IMR-90 (cell line): ENCODE measurements around the gene DZIP3. TPM values are rescaled to one million over a fixed set of nuclear protein-coding genes. Genes with fewer than 3 reads are reported as not detected.

ENCODE experiments used
- ATAC-seq: fragments of 200-7000 bp; cut with Tn5 transposase; 2 replicates; pipeline ENCODE4 v1.9.1; 2020; ENCODE audit warnings: low read depth, mild to moderate bottlenecking, moderate library complexity
- BruUV-seq: library from RNA; stranded (reverse); fragments of 400-500 nt; replicated peaks from 2 replicates; lab custom pipeline; 2021; lab: Mats Ljungman, UMichigan
- CTCF ChIA-PET: fragments of 300-600 bp; formaldehyde crosslinking; extraction: SDS; loops from one replicate; lab custom pipeline; 2021; ENCODE audit warnings: antibody characterized with exemption; lab: Yijun Ruan, JAX
- POLR2A ChIA-PET: fragments of 300-600 bp; sonication (Branson Sonifier 250); formaldehyde crosslinking; loops from one replicate; lab custom pipeline; 2022; ENCODE audit warnings: antibody characterized with exemption; ENCODE audit not compliant: unreplicated experiment; lab: Charles Lee
- DNase-seq: peaks from one replicate; pipeline ENCODE4 v3.0.0; 2013
- H2AFZ ChIP-seq: replicated peaks from 2 replicates; pipeline ENCODE3; 2013; ENCODE audit warnings: low read length, mild to moderate bottlenecking; ENCODE audit not compliant: poor library complexity
- H2AK5ac ChIP-seq: 2 replicates; pipeline ENCODE4 v1.6.1; 2013; ENCODE audit warnings: low read depth, low read length, inconsistent platforms
- H2AK9ac ChIP-seq: replicated peaks from 2 replicates; pipeline ENCODE3; 2013; ENCODE audit warnings: mild to moderate bottlenecking, low read depth, low read length, moderate library complexity; ENCODE audit not compliant: poor library complexity
- H2BK120ac ChIP-seq: 2 replicates; pipeline ENCODE4 v1.6.1; 2013; ENCODE audit warnings: low read depth, low read length, inconsistent platforms
- H2BK15ac ChIP-seq: 3 replicates; pipeline ENCODE4 v1.6.1; 2013; ENCODE audit warnings: low read depth, low read length, inconsistent platforms
- H2BK20ac ChIP-seq: 2 replicates; pipeline ENCODE4 v1.6.1; 2013; ENCODE audit warnings: low read depth, mild to moderate bottlenecking, inconsistent platforms, low read length, moderate library complexity
- H2BK5ac ChIP-seq: 2 replicates; pipeline ENCODE4 v1.6.1; 2013; ENCODE audit warnings: mild to moderate bottlenecking, low read depth, low read length, inconsistent platforms; ENCODE audit not compliant: poor library complexity, severe bottlenecking
- H3K14ac ChIP-seq: replicated peaks from 2 replicates; pipeline ENCODE4 v1.6.1; 2013; ENCODE audit warnings: low read depth, low read length, inconsistent platforms
- H3K18ac ChIP-seq: 2 replicates; pipeline ENCODE4 v1.6.1; 2013; ENCODE audit warnings: low read depth, low read length, control low read depth
- H3K23ac ChIP-seq: 2 replicates; pipeline ENCODE4 v1.6.1; 2013; ENCODE audit warnings: low read depth, low read length, inconsistent platforms
- H3K27ac ChIP-seq: 2 replicates; pipeline ENCODE4 v1.5.1; 2013; ENCODE audit warnings: mild to moderate bottlenecking, control low read depth, low read length; ENCODE audit not compliant: insufficient read depth
- H3K27me3 ChIP-seq: 2 replicates; pipeline ENCODE4 v1.6.1; 2013; ENCODE audit warnings: low read length; ENCODE audit not compliant: control insufficient read depth, insufficient read depth
- H3K36me3 ChIP-seq: 2 replicates; pipeline ENCODE4 v1.6.1; 2013; ENCODE audit warnings: low read length, mixed read lengths; ENCODE audit not compliant: control insufficient read depth, insufficient read depth
- H3K4ac ChIP-seq: 2 replicates; pipeline ENCODE4 v1.6.1; 2013; ENCODE audit warnings: low read depth, low read length, inconsistent platforms
- H3K4me1 ChIP-seq: 2 replicates; pipeline ENCODE4 v1.6.1; 2013; ENCODE audit warnings: low read length, mixed read lengths; ENCODE audit not compliant: control insufficient read depth, insufficient read depth
- H3K4me2 ChIP-seq: 2 replicates; pipeline ENCODE4 v1.6.1; 2013; ENCODE audit warnings: low read depth, mild to moderate bottlenecking, control low read depth, low read length, moderate library complexity
- H3K4me3 ChIP-seq: 2 replicates; pipeline ENCODE4 v1.5.1; 2013; ENCODE audit warnings: low read depth, mild to moderate bottlenecking, control low read depth, low read length, moderate library complexity; ENCODE audit not compliant: insufficient read depth
- H3K56ac ChIP-seq: 2 replicates; pipeline ENCODE4 v1.6.1; 2013; ENCODE audit warnings: low read length, inconsistent platforms; ENCODE audit not compliant: insufficient read depth; ENCODE audit errors: extremely low read depth
- H3K79me1 ChIP-seq, 2 experiments: 2 replicates each; pipeline ENCODE4 v1.6.1; 2013; ENCODE audit warnings: low read length in 2 of 2, inconsistent platforms in 1 of 2, low read depth in 1 of 2
- H3K9ac ChIP-seq: 2 replicates; pipeline ENCODE4 v1.6.1; 2013; ENCODE audit warnings: low read depth, low read length, control low read depth
- H3K9me1 ChIP-seq: 2 replicates; pipeline ENCODE4 v1.6.1; 2013; ENCODE audit warnings: low read length, inconsistent platforms; ENCODE audit not compliant: insufficient read depth
- H3K9me3 ChIP-seq: 2 replicates; pipeline ENCODE4 v1.6.1; 2013; ENCODE audit warnings: low read length; ENCODE audit not compliant: control insufficient read depth, insufficient read depth
- H4K20me1 ChIP-seq: 2 replicates; pipeline ENCODE4 v1.6.1; 2013; ENCODE audit warnings: low read length, inconsistent platforms; ENCODE audit not compliant: insufficient read depth
- H4K5ac ChIP-seq: 2 replicates; pipeline ENCODE4 v1.6.1; 2013; ENCODE audit warnings: mild to moderate bottlenecking, low read depth, low read length, control low read depth
- H4K8ac ChIP-seq, 2 experiments: 2 replicates each; pipeline ENCODE4 v1.6.1; 2013; ENCODE audit warnings: low read depth in 2 of 2, low read length in 2 of 2, control low read depth in 1 of 2, inconsistent platforms in 1 of 2
- H4K91ac ChIP-seq: 2 replicates; pipeline ENCODE4 v1.6.1; 2013; ENCODE audit warnings: low read depth, low read length, inconsistent platforms; ENCODE audit not compliant: insufficient read depth
- BHLHE40 ChIP-seq: fragments of 150-350 bp; IDR thresholded peaks from 2 replicates; pipeline ENCODE4 v1.6.1; 2016; ENCODE audit warnings: mild to moderate bottlenecking, low read depth, low read length
- CEBPB ChIP-seq: IDR thresholded peaks from 2 replicates; pipeline ENCODE4 v1.6.1; 2012; ENCODE audit warnings: low read depth, low read length, improper control_type of control experiment
- CHD1 ChIP-seq: IDR thresholded peaks from 2 replicates; pipeline ENCODE4 v1.6.1; 2012; ENCODE audit warnings: low read depth, low read length, improper control_type of control experiment
- FOS ChIP-seq: fragments of 150-350 bp; IDR thresholded peaks from 2 replicates; pipeline ENCODE4 v1.6.1; 2016; ENCODE audit warnings: low read depth, low read length
- MAFK ChIP-seq: IDR thresholded peaks from 2 replicates; pipeline ENCODE4 v1.6.1; 2012; ENCODE audit warnings: low read depth, low read length, improper control_type of control experiment
- MAZ ChIP-seq: IDR thresholded peaks from 2 replicates; pipeline ENCODE4 v1.6.1; 2012; ENCODE audit warnings: low read depth, mild to moderate bottlenecking, low read length, improper control_type of control experiment, moderate library complexity, borderline replicate concordance
- MXI1 ChIP-seq: IDR thresholded peaks from 2 replicates; pipeline ENCODE4 v1.6.1; 2012; ENCODE audit warnings: low read depth, mild to moderate bottlenecking, low read length, moderate library complexity, borderline replicate concordance
- NFE2L2 ChIP-seq: fragments of 150-350 bp; IDR thresholded peaks from 2 replicates; pipeline ENCODE4 v1.6.1; 2016; ENCODE audit warnings: low read depth, mild to moderate bottlenecking, low read length
- POLR2A ChIP-seq: IDR thresholded peaks from 2 replicates; pipeline ENCODE4 v1.6.1; 2012; ENCODE audit warnings: mild to moderate bottlenecking, low read depth, low read length
- RAD21 ChIP-seq: IDR thresholded peaks from 2 replicates; pipeline ENCODE4 v1.6.1; 2012; ENCODE audit warnings: low read length, improper control_type of control experiment
- RCOR1 ChIP-seq: IDR thresholded peaks from 2 replicates; pipeline ENCODE4 v1.6.1; 2012; ENCODE audit warnings: mild to moderate bottlenecking, low read length, improper control_type of control experiment; ENCODE audit not compliant: insufficient replicate concordance
- RFX5 ChIP-seq: IDR thresholded peaks from 2 replicates; pipeline ENCODE4 v1.8.0; 2012; ENCODE audit warnings: low read depth, mild to moderate bottlenecking, low read length, moderate library complexity
- SMC3 ChIP-seq: fragments of 150-350 bp; IDR thresholded peaks from 2 replicates; pipeline ENCODE4 v1.6.1; 2016; ENCODE audit warnings: low read depth, mild to moderate bottlenecking, antibody characterized with exemption, low read length, moderate library complexity
- WGBS, 2 experiments: methylation state at CpG; one replicate each; pipeline versions ENCODE4 v1.1.5 to v1.1.7; 2013; ENCODE audit warnings: missing lambda C conversion rate in 2 of 2; ENCODE audit not compliant: insufficient read length in 1 of 2; ENCODE audit errors: extremely low coverage in 2 of 2; 5-methylcytosine and 5-hydroxymethylcytosine counted together
- dilution Hi-C: fragments of 300-500 bp; cut with HindIII; formaldehyde crosslinking; loops from one replicate; pipeline ENCODE4 v1.14.3; 2018; ENCODE audit warnings: low sequenced_read_pairs; ENCODE audit not compliant: unreplicated experiment
- in situ Hi-C: fragments of 300-500 bp; cut with MboI; formaldehyde crosslinking; loops from 3 replicates; pipeline ENCODE4 v1.14.3; 2019; ENCODE audit warnings: low sequenced_read_pairs, inconsistent platforms, mixed read lengths
- intact Hi-C: fragments of 100-400 bp; cut with micrococcal nuclease; formaldehyde crosslinking; loops from 2 replicates; pipeline ENCODE4 v1.10.0; 2022
- polyA plus RNA-seq, 3 experiments: library from polyadenylated mRNA; depleted of rRNA; stranded (reverse); fragments of >200 nt; gene quantifications; 2 replicates each; pipeline ENCODE4 v1.2.3, GENCODE V29; 2012; ENCODE audit warnings: low replicate concordance in 1 of 3
- total RNA-seq: library from RNA; depleted of rRNA; stranded (reverse); fragments of >200 nt; gene quantifications from 2 replicates; pipeline ENCODE4 v1.2.3, GENCODE V29; 2012
- TF ChIP-seq, protein P1 (sequence below): fragments of 150-350 bp; IDR thresholded peaks from 2 replicates; pipeline ENCODE4 v1.6.1; 2017; ENCODE audit warnings: mild to moderate bottlenecking, antibody characterized with exemption, low read length, low read depth
- TF ChIP-seq, protein P2 (sequence below): fragments of 150-350 bp; IDR thresholded peaks from 2 replicates; pipeline ENCODE4 v1.6.1; 2016; ENCODE audit warnings: low read depth, mild to moderate bottlenecking, low read length, moderate library complexity, borderline replicate concordance
- TF ChIP-seq, protein P3 (sequence below): conservative IDR thresholded peaks from 2 replicates; pipeline ENCODE4 v1.5.1; 2012; ENCODE audit warnings: mild to moderate bottlenecking, low read depth, low read length, improper control_type of control experiment

DZIP3 gene
- total and polyA plus RNA-seq, 2 of the 4 experiments (the other 2 are of a cell fraction) = 7.0 to 9.9 TPM

DNA sequence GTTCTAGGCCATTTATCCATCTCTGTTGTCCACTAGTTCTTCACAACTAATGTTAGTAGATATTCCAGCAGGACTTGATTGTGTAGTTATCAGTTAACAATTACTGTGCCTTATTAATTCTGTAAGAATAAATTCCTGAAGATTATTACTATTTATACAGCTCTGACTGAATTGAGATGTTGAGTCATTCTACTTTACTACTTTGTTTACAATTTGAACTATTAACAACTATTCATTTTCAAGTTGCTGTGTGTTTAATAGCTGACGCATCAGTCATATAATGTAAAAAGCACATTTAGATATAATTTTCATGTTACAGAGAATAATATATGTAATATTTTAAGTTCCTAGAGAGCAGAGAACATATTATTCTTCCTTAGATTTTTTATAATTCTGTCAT lies 21.1 kb downstream of the DZIP3 start:
- POLR2A ChIA-PET = no interaction called here
- H3K36me3 ChIP-seq = no peaks in the 10 kb centered on the region
- no CpG with 5 or more reads among the region's 1 CpG for WGBS, 2 experiments
- no peak overlapping the region for H2AK9ac ChIP-seq
- in situ Hi-C loops (no loop called here), dilution Hi-C loops (no loop called here), intact Hi-C loops (no loop called here)
- H3K14ac ChIP-seq = no peak overlapping the region
- DNase-seq (no peak), ATAC-seq (peak; percentile 49; the same call in 1 of the 2 replicates)
- H3K9ac ChIP-seq = no peak overlapping the region
- H3K18ac ChIP-seq = no peak overlapping the region
- no peak overlapping the region for H2BK15ac ChIP-seq
- no peaks in the 10 kb centered on the region for H4K20me1 ChIP-seq
- no peak overlapping the region for H3K4me3 ChIP-seq
- H3K9me1 ChIP-seq = no peaks in the 10 kb centered on the region
- BruUV-seq = no TSS peak
- H3K4ac ChIP-seq = no peak overlapping the region
- no peaks in the 10 kb centered on the region for H3K9me3 ChIP-seq
- no peak overlapping the region for H2BK120ac ChIP-seq
- H3K79me1 ChIP-seq = no peaks in the 10 kb centered on the region
- no peak overlapping the region for H3K56ac ChIP-seq
- no peak overlapping the region for H4K91ac ChIP-seq
- TF ChIP-seq FOS (no peak), CEBPB (no peak), RFX5 (no peak), POLR2A (no peak), MAZ (no peak), MXI1 (no peak), SMC3 (no peak), BHLHE40 (no peak), NFE2L2 (no peak), RAD21 (no peak), MAFK (no peak), RCOR1 (no peak), CHD1 (no peak)
- TF ChIP-seq, protein P1, sequence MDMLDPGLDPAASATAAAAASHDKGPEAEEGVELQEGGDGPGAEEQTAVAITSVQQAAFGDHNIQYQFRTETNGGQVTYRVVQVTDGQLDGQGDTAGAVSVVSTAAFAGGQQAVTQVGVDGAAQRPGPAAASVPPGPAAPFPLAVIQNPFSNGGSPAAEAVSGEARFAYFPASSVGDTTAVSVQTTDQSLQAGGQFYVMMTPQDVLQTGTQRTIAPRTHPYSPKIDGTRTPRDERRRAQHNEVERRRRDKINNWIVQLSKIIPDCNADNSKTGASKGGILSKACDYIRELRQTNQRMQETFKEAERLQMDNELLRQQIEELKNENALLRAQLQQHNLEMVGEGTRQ = no peak
- TF ChIP-seq, protein P2, sequence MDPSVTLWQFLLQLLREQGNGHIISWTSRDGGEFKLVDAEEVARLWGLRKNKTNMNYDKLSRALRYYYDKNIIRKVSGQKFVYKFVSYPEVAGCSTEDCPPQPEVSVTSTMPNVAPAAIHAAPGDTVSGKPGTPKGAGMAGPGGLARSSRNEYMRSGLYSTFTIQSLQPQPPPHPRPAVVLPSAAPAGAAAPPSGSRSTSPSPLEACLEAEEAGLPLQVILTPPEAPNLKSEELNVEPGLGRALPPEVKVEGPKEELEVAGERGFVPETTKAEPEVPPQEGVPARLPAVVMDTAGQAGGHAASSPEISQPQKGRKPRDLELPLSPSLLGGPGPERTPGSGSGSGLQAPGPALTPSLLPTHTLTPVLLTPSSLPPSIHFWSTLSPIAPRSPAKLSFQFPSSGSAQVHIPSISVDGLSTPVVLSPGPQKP = no peak
- TF ChIP-seq, protein P3, sequence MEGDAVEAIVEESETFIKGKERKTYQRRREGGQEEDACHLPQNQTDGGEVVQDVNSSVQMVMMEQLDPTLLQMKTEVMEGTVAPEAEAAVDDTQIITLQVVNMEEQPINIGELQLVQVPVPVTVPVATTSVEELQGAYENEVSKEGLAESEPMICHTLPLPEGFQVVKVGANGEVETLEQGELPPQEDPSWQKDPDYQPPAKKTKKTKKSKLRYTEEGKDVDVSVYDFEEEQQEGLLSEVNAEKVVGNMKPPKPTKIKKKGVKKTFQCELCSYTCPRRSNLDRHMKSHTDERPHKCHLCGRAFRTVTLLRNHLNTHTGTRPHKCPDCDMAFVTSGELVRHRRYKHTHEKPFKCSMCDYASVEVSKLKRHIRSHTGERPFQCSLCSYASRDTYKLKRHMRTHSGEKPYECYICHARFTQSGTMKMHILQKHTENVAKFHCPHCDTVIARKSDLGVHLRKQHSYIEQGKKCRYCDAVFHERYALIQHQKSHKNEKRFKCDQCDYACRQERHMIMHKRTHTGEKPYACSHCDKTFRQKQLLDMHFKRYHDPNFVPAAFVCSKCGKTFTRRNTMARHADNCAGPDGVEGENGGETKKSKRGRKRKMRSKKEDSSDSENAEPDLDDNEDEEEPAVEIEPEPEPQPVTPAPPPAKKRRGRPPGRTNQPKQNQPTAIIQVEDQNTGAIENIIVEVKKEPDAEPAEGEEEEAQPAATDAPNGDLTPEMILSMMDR = no peak
- H2AFZ ChIP-seq = no peak overlapping the region
- no peak overlapping the region for H4K8ac ChIP-seq
- CTCF ChIA-PET = interaction anchor here (0.7 kb wide), 1 partner anchor 8 kb away, joined by 3 read pairs; no protein-coding TSS in a partner anchor
- no peaks in the 10 kb centered on the region for H3K27me3 ChIP-seq
- no peak overlapping the region for H2AK5ac ChIP-seq
- H3K23ac ChIP-seq = no peak overlapping the region
- no peak overlapping the region for H2BK20ac ChIP-seq
- no peak overlapping the region for H2BK5ac ChIP-seq
- H3K4me1 ChIP-seq = no peaks in the 10 kb centered on the region
- H3K4me2 ChIP-seq = no peak overlapping the region
- no peak overlapping the region for H3K27ac ChIP-seq
- no peak overlapping the region for H4K5ac ChIP-seq
